ENCODE data around the gene TUBGCP2.

TUBGCP2 gene

DNA sequence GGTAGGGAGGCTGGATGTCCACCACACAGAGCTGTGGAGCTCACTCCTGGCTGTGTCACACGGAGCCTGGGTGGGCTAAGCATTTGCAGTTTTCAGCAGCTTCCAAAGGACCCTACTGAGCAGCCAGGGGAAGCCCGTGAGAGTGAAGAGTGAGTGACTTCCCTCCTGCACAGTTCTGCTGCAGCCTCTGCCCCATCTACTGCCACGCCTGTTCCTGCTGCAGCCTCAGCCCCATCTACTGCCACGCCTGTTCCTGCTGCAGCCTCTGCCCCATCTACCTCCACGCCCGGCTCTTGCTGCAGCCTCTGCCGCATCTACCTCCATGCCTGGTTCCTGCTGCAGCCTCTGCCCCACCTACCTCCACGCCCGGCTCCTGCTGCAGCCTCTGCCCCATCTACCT lies 44.2 kb downstream of the TUBGCP2 start:
- H3K4me2 ChIP-seq (ENCODE audit: insufficient read depth, low read length) = no peak overlapping the region
- no peak for DNase-seq
- H2AFZ ChIP-seq (ENCODE audit: low read depth, low read length) = no peak overlapping the region
- no peak overlapping the region for H3K27ac ChIP-seq (ENCODE audit: low read length)
- no peak for TF ChIP-seq CTCF (IDR thresholded peaks at IDR 0.05; ENCODE audit: borderline replicate concordance, extremely low read depth, low read length, poor library complexity, severe bottlenecking)
- H4K20me1 ChIP-seq (ENCODE audit: insufficient read depth, low read length) = peaks cover 22% of the 10 kb centered on the region
- H3K79me2 ChIP-seq (ENCODE audit: insufficient read depth, low read length) = no peaks in the 10 kb centered on the region
- peaks cover 8% of the 10 kb centered on the region for H3K36me3 ChIP-seq (ENCODE audit: insufficient read depth, low read length)
- H3K9ac ChIP-seq (ENCODE audit: low read depth, low read length) = no peak overlapping the region
- no peak for ATAC-seq (ENCODE audit: insufficient read depth, low read depth)
- H3K27me3 ChIP-seq (ENCODE audit: insufficient read depth, low read length, poor library complexity) = no peaks in the 10 kb centered on the region
- H3K4me3 ChIP-seq (ENCODE audit: low read depth in 1 of 2, low read length in 2 of 2) = no peak overlapping the region
- H3K4me1 ChIP-seq (ENCODE audit: insufficient read depth, low read length) = peaks cover 13% of the 10 kb centered on the region
- H3K9me3 ChIP-seq (ENCODE audit: insufficient read depth, low read length, severe bottlenecking) = no peaks in the 10 kb centered on the region

DNA sequence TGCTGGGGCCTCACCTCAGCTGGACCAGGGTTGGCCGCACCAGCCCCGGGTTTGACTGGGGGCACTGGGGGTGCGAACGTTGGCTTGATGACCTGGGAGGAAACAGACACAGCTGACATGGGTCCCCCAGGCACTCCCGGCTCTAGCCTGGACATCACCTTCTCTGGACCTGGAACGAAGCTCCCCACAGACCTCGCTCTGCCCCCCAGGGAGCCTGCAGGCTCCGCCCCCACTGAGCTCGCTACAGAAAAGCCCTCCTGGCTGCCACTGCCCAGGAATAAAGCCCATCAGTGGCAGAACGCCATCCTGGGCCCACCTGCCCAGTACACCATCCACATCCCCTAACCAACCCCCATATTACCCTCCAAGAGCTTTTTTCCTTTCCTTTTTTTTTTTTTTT lies 45.0 kb downstream of the TUBGCP2 start:
- H3K9ac ChIP-seq (ENCODE audit: low read depth, low read length) = no peak overlapping the region
- H3K27me3 ChIP-seq (ENCODE audit: insufficient read depth, low read length, poor library complexity) = no peaks in the 10 kb centered on the region
- no peak overlapping the region for H3K27ac ChIP-seq (ENCODE audit: low read length)
- no peak overlapping the region for H3K4me3 ChIP-seq (ENCODE audit: low read depth in 1 of 2, low read length in 2 of 2)
- H2AFZ ChIP-seq (ENCODE audit: low read depth, low read length) = no peak overlapping the region
- DNase-seq (no peak), ATAC-seq (ENCODE audit: insufficient read depth, low read depth) (no peak)
- no peak for TF ChIP-seq CTCF (IDR thresholded peaks at IDR 0.05; ENCODE audit: borderline replicate concordance, extremely low read depth, low read length, poor library complexity, severe bottlenecking)
- H3K36me3 ChIP-seq (ENCODE audit: insufficient read depth, low read length) = peaks cover 2% of the 10 kb centered on the region; the same call in 1 of the 2 replicates
- H3K79me2 ChIP-seq (ENCODE audit: insufficient read depth, low read length) = no peaks in the 10 kb centered on the region
- peaks cover 27% of the 10 kb centered on the region for H4K20me1 ChIP-seq (ENCODE audit: insufficient read depth, low read length)
- no peaks in the 10 kb centered on the region for H3K9me3 ChIP-seq (ENCODE audit: insufficient read depth, low read length, severe bottlenecking)
- no peak overlapping the region for H3K4me2 ChIP-seq (ENCODE audit: insufficient read depth, low read length)
- peaks cover 21% of the 10 kb centered on the region for H3K4me1 ChIP-seq (ENCODE audit: insufficient read depth, low read length)

GRCh38 chr10:133262696-133263095 lies 46.0 kb downstream of the TUBGCP2 start:
- Histone ChIP-seq H3K9me3 (ENCODE audit: insufficient read depth, low read length, severe bottlenecking) (no peaks in the 10 kb centered on the region), H3K27me3 (ENCODE audit: insufficient read depth, low read length, poor library complexity) (no peaks in the 10 kb centered on the region), H3K9ac (ENCODE audit: low read depth, low read length) (no peak overlapping the region), H3K4me2 (ENCODE audit: insufficient read depth, low read length) (no peak overlapping the region), H3K4me1 (ENCODE audit: insufficient read depth, low read length) (peaks cover 31% of the 10 kb centered on the region), H2AFZ (ENCODE audit: low read depth, low read length) (no peak overlapping the region), H4K20me1 (ENCODE audit: insufficient read depth, low read length) (peaks cover 36% of the 10 kb centered on the region), H3K27ac (ENCODE audit: low read length) (no peak overlapping the region), H3K4me3 (ENCODE audit: low read depth in 1 of 2, low read length in 2 of 2) (no peak overlapping the region), H3K36me3 (ENCODE audit: insufficient read depth, low read length) (no peaks in the 10 kb centered on the region), H3K79me2 (ENCODE audit: insufficient read depth, low read length) (no peaks in the 10 kb centered on the region)
- TF ChIP-seq CTCF (IDR thresholded peaks at IDR 0.05; ENCODE audit: borderline replicate concordance, extremely low read depth, low read length, poor library complexity, severe bottlenecking) (no peak), EZH2 (IDR thresholded peaks at IDR 0.05; ENCODE audit: borderline replicate concordance, low read depth, low read length, severe bottlenecking) (no peak)
- no peak for ATAC-seq (ENCODE audit: insufficient read depth, low read depth)
- no peak for DNase-seq

DNA sequence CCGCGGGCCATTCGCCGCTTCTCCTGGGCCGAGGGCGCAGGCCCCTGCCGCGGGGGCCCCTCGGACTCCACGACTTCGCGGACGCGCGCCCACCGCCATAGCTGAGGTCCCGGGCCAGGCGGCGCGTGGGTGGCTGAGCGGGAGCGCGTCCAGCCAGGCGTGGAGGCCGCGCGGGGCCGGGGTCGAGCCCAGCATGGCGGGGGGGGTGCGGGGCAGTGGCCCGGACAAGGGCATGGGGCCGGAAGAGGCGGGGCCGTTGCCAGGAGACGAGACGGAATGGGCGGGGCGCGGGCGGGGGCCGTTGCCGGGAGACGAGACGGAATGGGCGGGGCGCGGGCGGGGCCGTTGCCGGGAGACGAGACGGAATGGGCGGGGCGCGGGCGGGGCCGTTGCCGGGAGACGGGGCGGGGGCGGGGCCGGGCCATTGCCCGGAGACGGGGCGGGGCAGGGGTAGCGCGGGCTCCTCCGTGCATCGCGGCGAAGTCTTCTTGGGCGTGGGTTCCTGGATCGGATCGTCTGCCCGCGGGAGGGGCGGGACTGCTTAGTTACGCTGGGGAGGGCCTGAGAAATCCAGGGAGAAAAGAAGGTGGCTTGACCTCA lies 46.8 kb downstream of the TUBGCP2 start:
- no peaks in the 10 kb centered on the region for H3K9me3 ChIP-seq (ENCODE audit: insufficient read depth, low read length, severe bottlenecking)
- DNase-seq = no peak
- ATAC-seq (ENCODE audit: insufficient read depth, low read depth) = no peak
- H3K79me2 ChIP-seq (ENCODE audit: insufficient read depth, low read length) = no peaks in the 10 kb centered on the region
- no peak overlapping the region for H3K4me3 ChIP-seq (ENCODE audit: low read depth in 1 of 2, low read length in 2 of 2)
- H3K36me3 ChIP-seq (ENCODE audit: insufficient read depth, low read length) = no peaks in the 10 kb centered on the region
- H2AFZ ChIP-seq (ENCODE audit: low read depth, low read length) = no peak overlapping the region
- no peak overlapping the region for H3K4me2 ChIP-seq (ENCODE audit: insufficient read depth, low read length)
- TF ChIP-seq EZH2 (IDR thresholded peaks at IDR 0.05; ENCODE audit: borderline replicate concordance, low read depth, low read length, severe bottlenecking) = no peak
- no peak for TF ChIP-seq CTCF (IDR thresholded peaks at IDR 0.05; ENCODE audit: borderline replicate concordance, extremely low read depth, low read length, poor library complexity, severe bottlenecking)
- peaks cover 34% of the 10 kb centered on the region for H3K4me1 ChIP-seq (ENCODE audit: insufficient read depth, low read length)
- no peak overlapping the region for H3K27ac ChIP-seq (ENCODE audit: low read length)
- H4K20me1 ChIP-seq (ENCODE audit: insufficient read depth, low read length) = peaks cover 38% of the 10 kb centered on the region
- H3K27me3 ChIP-seq (ENCODE audit: insufficient read depth, low read length, poor library complexity) = no peaks in the 10 kb centered on the region
- no peak overlapping the region for H3K9ac ChIP-seq (ENCODE audit: low read depth, low read length)
